ENCODE measurements around the gene NFATC1. TPM values are rescaled to one million over a fixed set of nuclear protein-coding genes. Genes with fewer than 3 reads are reported as not detected.

NFATC1 gene
- total RNA-seq, 4 donors from 2014 or later, result 13.1 to 21.3 (median 16.2) TPM

- H3K27me3 ChIP-seq, result peaks cover 19% of the 10 kb centered on the region
- H3K4me1 ChIP-seq, result peaks cover 0 to 20% (median 8%) of the 10 kb centered on the region in 3 donors
- TF ChIP-seq POLR2AphosphoS5 (IDR thresholded peaks at IDR 0.05), result no peak
- no peak for TF ChIP-seq CTCF (IDR thresholded peaks at IDR 0.05)
- TF ChIP-seq POLR2A (IDR thresholded peaks at IDR 0.05), result no peak
- TF ChIP-seq EP300 (IDR thresholded peaks at IDR 0.05), result no peak
- H3K4me3 ChIP-seq, result no peak overlapping the region
- no peak overlapping the region for H3K27ac ChIP-seq
- no peaks in the 10 kb centered on the region for H3K9me3 ChIP-seq
- peaks cover 0 to 29% of the 10 kb centered on the region in 2 donors for H3K36me3 ChIP-seq
- 86 to 96% methylated on average over 12 to 13 of the region's 18 CpGs for WGBS, 2 donors (ENCODE audit: low coverage in 1 of 2)
- ATAC-seq, result no peak
Observed at GRCh38 chr18:79530821-79531220, 135.1 kb downstream of the NFATC1 start.

- no peak overlapping the region for H3K27ac ChIP-seq
- H3K4me1 ChIP-seq, result peaks cover 0 to 14% (median 3%) of the 10 kb centered on the region in 3 donors
- peaks cover 0 to 29% of the 10 kb centered on the region in 2 donors for H3K36me3 ChIP-seq
- no peak for ATAC-seq
- H3K4me3 ChIP-seq, result no peak overlapping the region
- 90 to 91% methylated on average over 20 of the region's 20 CpGs for WGBS, 2 donors (ENCODE audit: low coverage in 1 of 2)
- peaks cover 19% of the 10 kb centered on the region for H3K27me3 ChIP-seq
- TF ChIP-seq POLR2A (IDR thresholded peaks at IDR 0.05) (no peak), CTCF (IDR thresholded peaks at IDR 0.05) (no peak), EP300 (IDR thresholded peaks at IDR 0.05) (no peak), POLR2AphosphoS5 (IDR thresholded peaks at IDR 0.05) (no peak)
- H3K9me3 ChIP-seq, result no peaks in the 10 kb centered on the region
Observed at GRCh38 chr18:79531386-79531785, 135.7 kb downstream of the NFATC1 start.

GRCh38 chr18:79531926-79532312 lies 136.2 kb downstream of the NFATC1 start:
- TF ChIP-seq CTCF (IDR thresholded peaks at IDR 0.05) (no peak), EP300 (IDR thresholded peaks at IDR 0.05) (no peak), POLR2A (IDR thresholded peaks at IDR 0.05) (no peak), POLR2AphosphoS5 (IDR thresholded peaks at IDR 0.05) (no peak)
- Histone ChIP-seq H3K4me3 (no peak overlapping the region), H3K27ac (no peak overlapping the region), H3K36me3 (peaks cover 0 to 29% of the 10 kb centered on the region in 2 donors), H3K4me1 (peaks cover 0 to 10% (median 0%) of the 10 kb centered on the region in 3 donors), H3K9me3 (no peaks in the 10 kb centered on the region), H3K27me3 (peaks cover 19% of the 10 kb centered on the region)
- no peak for ATAC-seq
- 40 to 47% methylated on average over 1 to 2 of the region's 18 CpGs for WGBS, 2 donors (ENCODE audit: low coverage in 1 of 2)

GRCh38 chr18:79532313-79533007 lies 136.7 kb downstream of the NFATC1 start:
- Histone ChIP-seq H3K4me3 (no peak overlapping the region), H3K27me3 (peaks cover 19% of the 10 kb centered on the region), H3K27ac (no peak overlapping the region), H3K4me1 (peaks cover 0 to 10% (median 0%) of the 10 kb centered on the region in 3 donors), H3K9me3 (peaks cover 0 to under 1% (median 0%) of the 10 kb centered on the region in 3 donors), H3K36me3 (peaks cover 0 to 27% of the 10 kb centered on the region in 2 donors)
- ATAC-seq, result no peak
- TF ChIP-seq POLR2AphosphoS5 (IDR thresholded peaks at IDR 0.05) (no peak), POLR2A (IDR thresholded peaks at IDR 0.05) (no peak), EP300 (IDR thresholded peaks at IDR 0.05) (no peak), CTCF (IDR thresholded peaks at IDR 0.05) (no peak)
- WGBS, 2 donors (ENCODE audit: low coverage in 1 of 2), result 30 to 49% methylated on average over 2 to 18 of the region's 34 CpGs

- no peak for ATAC-seq
- Histone ChIP-seq H3K27ac (no peak overlapping the region), H3K4me1 (peaks cover 0 to 10% (median 0%) of the 10 kb centered on the region in 3 donors), H3K36me3 (peaks cover 0 to 20% of the 10 kb centered on the region in 2 donors), H3K9me3 (peaks cover 0 to 8% (median 0%) of the 10 kb centered on the region in 3 donors), H3K27me3 (peaks cover 19% of the 10 kb centered on the region), H3K4me3 (no peak overlapping the region)
- 93 to 100% methylated on average over 1 to 5 of the region's 13 CpGs for WGBS, 2 donors (ENCODE audit: low coverage in 1 of 2)
- TF ChIP-seq POLR2A (IDR thresholded peaks at IDR 0.05), result no peak
Observed at GRCh38 chr18:79533146-79533545, 137.4 kb downstream of the NFATC1 start.
